Measurements from ENCODE around the gene CD99L2. TPM values are rescaled to one million over a fixed set of nuclear protein-coding genes. Genes with fewer than 3 reads are reported as not detected.

CD99L2 gene
- total RNA-seq, 1 experiment from 2014 or later = 9.4 TPM

GRCh38 chrX:150736475-150736874, 162.0 kb downstream of the CD99L2 start (continued):
- TF ChIP-seq ZMAT4 (CRISPR knock-in tag; IDR thresholded peaks at IDR 0.05) (no peak), ZNF416 (CRISPR knock-in tag; IDR thresholded peaks at IDR 0.05) (no peak), ZNF232 (CRISPR knock-in tag; IDR thresholded peaks at IDR 0.05) (no peak)

GRCh38 chrX:150731795-150732194, 166.7 kb downstream of the CD99L2 start:
- CTCF ChIA-PET = no interaction called here
- H3K9me3 Mint-ChIP-seq = no peaks in the 10 kb centered on the region
- POLR2A ChIA-PET = no interaction called here
- DNase-seq (ENCODE audit: low spot score) (no peak), ATAC-seq (no peak)
- no peaks in the 10 kb centered on the region for H3K27me3 Mint-ChIP-seq (ENCODE audit: low read depth)
- H3K4me1 Mint-ChIP-seq = peaks cover 6% of the 10 kb centered on the region
- H3K4me3 Mint-ChIP-seq = no peak overlapping the region
- no peak overlapping the region for H3K27ac Mint-ChIP-seq
- H3K36me3 Mint-ChIP-seq = peaks cover 26% of the 10 kb centered on the region
- TF ChIP-seq CREB1 (CRISPR knock-in tag; IDR thresholded peaks at IDR 0.05) (no peak), TCF7 (CRISPR knock-in tag; IDR thresholded peaks at IDR 0.05; ENCODE audit: low read depth) (no peak), IRF2 (CRISPR knock-in tag; IDR thresholded peaks at IDR 0.05; ENCODE audit: borderline replicate concordance, low read depth) (no peak), OVOL2 (CRISPR knock-in tag; IDR thresholded peaks at IDR 0.05; ENCODE audit: borderline replicate concordance) (no peak), FOXP4 (CRISPR knock-in tag; IDR thresholded peaks at IDR 0.05) (no peak), ZNF532 (CRISPR knock-in tag; IDR thresholded peaks at IDR 0.05; ENCODE audit: borderline replicate concordance) (no peak), ZNF425 (CRISPR knock-in tag; conservative IDR thresholded peaks at IDR 0.05) (no peak), ZNF232 (CRISPR knock-in tag; IDR thresholded peaks at IDR 0.05) (no peak), AFF4 (CRISPR knock-in tag; IDR thresholded peaks at IDR 0.05; ENCODE audit: borderline replicate concordance) (no peak), GRHL2 (CRISPR knock-in tag; IDR thresholded peaks at IDR 0.05; ENCODE audit: insufficient replicate concordance, severe bottlenecking) (no peak), PRRX2 (CRISPR knock-in tag; IDR thresholded peaks at IDR 0.05) (no peak), ZNF121 (CRISPR knock-in tag; IDR thresholded peaks at IDR 0.05) (no peak)
